MM.1S (cell line): Measurements from ENCODE around the gene ACTL6B.

ENCODE experiments used
- DNase-seq: peaks from one replicate; pipeline ENCODE4 v3.0.0-alpha.2; 2015
- H2AFZ ChIP-seq: fragments of 300-600 bp; sonication (generic); 2 replicates; pipeline ENCODE4 v1.6.0; 2016; ENCODE audit warnings: antibody characterized with exemption, low read length
- H3F3A ChIP-seq: fragments of 300-600 bp; sonication (generic); 2 replicates; pipeline ENCODE4 v1.6.1; 2016; ENCODE audit warnings: mild to moderate bottlenecking, antibody characterized with exemption, low read length, moderate library complexity, mixed read lengths; ENCODE audit not compliant: insufficient read depth
- H3K27ac ChIP-seq: fragments of 300-600 bp; sonication (generic); 2 replicates; pipeline ENCODE4 v1.5.1; 2016; ENCODE audit warnings: mild to moderate bottlenecking, low read length
- H3K27me3 ChIP-seq: fragments of 300-600 bp; sonication (generic); replicated peaks from 2 replicates; pipeline ENCODE4 v1.6.0; 2016; ENCODE audit warnings: low read length; ENCODE audit not compliant: insufficient read depth
- H3K36me3 ChIP-seq: fragments of 300-600 bp; sonication (generic); replicated peaks from 2 replicates; pipeline ENCODE4 v1.6.1; 2016; ENCODE audit warnings: mild to moderate bottlenecking, low read length, mixed read lengths; ENCODE audit not compliant: insufficient read depth
- H3K4me1 ChIP-seq: fragments of 300-600 bp; sonication (generic); 2 replicates; pipeline ENCODE4 v1.6.1; 2016; ENCODE audit warnings: low read length, mixed read lengths
- H3K4me2 ChIP-seq: fragments of 300-600 bp; sonication (generic); 2 replicates; pipeline ENCODE4 v1.6.0; 2016; ENCODE audit warnings: low read depth, low read length
- H3K4me3 ChIP-seq: fragments of 300-600 bp; sonication (generic); 2 replicates; pipeline ENCODE4 v1.5.1; 2016; ENCODE audit warnings: low read length, mixed read lengths
- H3K79me2 ChIP-seq: fragments of 300-600 bp; sonication (generic); 2 replicates; pipeline ENCODE4 v1.6.1; 2016; ENCODE audit warnings: mixed run types, low read length, mixed read lengths
- H3K9ac ChIP-seq: fragments of 300-600 bp; sonication (generic); 2 replicates; pipeline ENCODE4 v1.6.1; 2016; ENCODE audit warnings: low read length, mixed read lengths
- H3K9me2 ChIP-seq: fragments of 300-600 bp; sonication (generic); replicated peaks from 2 replicates; pipeline ENCODE4 v1.6.1; 2016; ENCODE audit warnings: mild to moderate bottlenecking, low read length, mixed read lengths; ENCODE audit not compliant: insufficient read depth
- H3K9me3 ChIP-seq: fragments of 300-600 bp; sonication (generic); replicated peaks from 2 replicates; pipeline ENCODE4 v1.6.1; 2016; ENCODE audit warnings: mild to moderate bottlenecking, low read length, mixed read lengths; ENCODE audit not compliant: insufficient read depth
- H4K20me1 ChIP-seq: fragments of 300-600 bp; sonication (generic); 2 replicates; pipeline ENCODE4 v1.6.1; 2016; ENCODE audit warnings: mild to moderate bottlenecking, low read length, moderate library complexity, mixed read lengths; ENCODE audit not compliant: insufficient read depth
- EZH2 ChIP-seq: fragments of 300-600 bp; sonication (generic); optimal IDR thresholded peaks from 2 replicates; pipeline ENCODE3; 2017; ENCODE audit warnings: low read depth, mild to moderate bottlenecking, antibody characterized with exemption, low read length, mixed read lengths
- EZH2phosphoT487 ChIP-seq: fragments of 300-600 bp; sonication (generic); IDR thresholded peaks from 2 replicates; pipeline ENCODE4 v1.6.1; 2018; ENCODE audit warnings: antibody characterized with exemption, low read length
- TF ChIP-seq, protein P1 (sequence below): fragments of 300-600 bp; sonication (generic); IDR thresholded peaks from 2 replicates; pipeline ENCODE4 v1.5.1; 2016; ENCODE audit warnings: antibody characterized with exemption, low read length, mixed read lengths

Gene ACTL6B

DNA sequence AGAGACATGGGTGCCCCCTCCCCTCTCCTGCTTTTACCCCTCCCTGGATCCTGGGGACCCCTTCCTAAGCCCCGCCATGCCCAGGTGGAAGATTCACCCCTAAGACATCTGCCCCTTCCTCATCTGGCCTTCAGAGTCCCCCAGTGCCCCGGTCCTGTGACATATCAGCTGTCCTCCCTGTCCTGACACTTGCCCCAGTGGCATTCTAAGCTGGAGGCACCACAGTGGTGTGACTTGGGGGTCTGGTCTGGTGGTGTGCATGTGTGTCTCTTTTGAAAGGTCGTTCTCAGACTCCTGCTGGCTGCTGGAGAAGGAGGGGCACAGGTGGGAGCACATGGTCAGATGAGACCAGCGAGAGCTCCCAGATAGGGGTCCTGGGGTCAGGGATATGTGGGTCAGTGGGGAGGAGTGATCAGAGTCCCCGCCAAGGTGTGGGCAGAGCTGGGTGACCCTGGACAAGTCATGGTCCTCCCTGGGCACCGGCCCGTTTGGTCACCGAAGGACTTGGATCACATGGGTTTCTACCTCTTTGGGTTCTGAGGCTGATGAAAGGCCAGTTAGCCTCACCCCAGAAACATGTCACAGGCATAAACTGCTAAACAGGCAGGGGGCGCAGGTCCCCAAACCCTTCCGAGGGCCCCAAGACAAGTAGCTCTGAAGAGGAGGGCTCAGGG is 14.3 kb downstream of the ACTL6B start:
- no peak overlapping the region for H3K27ac ChIP-seq

DNA sequence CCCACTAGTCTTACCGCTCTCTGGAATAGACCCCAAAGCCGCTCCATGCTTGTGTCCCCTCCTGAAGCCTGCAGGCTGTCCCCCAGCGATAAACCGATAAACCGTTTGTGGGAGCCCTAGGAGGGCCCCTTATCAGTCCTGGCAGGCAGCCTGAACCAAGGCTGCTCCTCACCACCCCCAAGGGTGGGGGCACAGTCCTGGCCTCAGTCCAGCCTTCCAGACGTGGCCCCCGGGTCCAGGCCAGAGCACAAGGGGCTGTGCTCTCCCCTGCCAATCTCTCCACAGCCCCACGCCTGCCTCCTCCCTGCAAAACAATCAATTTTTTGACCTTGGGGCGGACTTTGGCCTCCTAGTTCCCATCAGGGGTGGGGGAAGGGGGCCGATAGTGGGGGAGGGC is 14.8 kb downstream of the ACTL6B start, which contains the start of gene TFR2:
Gene TFR2 (minus strand): TSS at position 90 of the 397 bp plus-strand sequence. CDS start 43 bp downstream, at position 47.
- no peak for DNase-seq
- H3K79me2 ChIP-seq = no peaks in the 10 kb centered on the region
- H3K27ac ChIP-seq = no peak within 1 kb of the TSS
- H3K4me3 ChIP-seq = peak within 1 kb of the TSS; percentile 39; the same call in 1 of the 2 replicates
- no peaks in the 10 kb centered on the region for H4K20me1 ChIP-seq
- TF ChIP-seq EZH2 (no peak), EZH2phosphoT487 (no peak)
- TF ChIP-seq, protein P1, sequence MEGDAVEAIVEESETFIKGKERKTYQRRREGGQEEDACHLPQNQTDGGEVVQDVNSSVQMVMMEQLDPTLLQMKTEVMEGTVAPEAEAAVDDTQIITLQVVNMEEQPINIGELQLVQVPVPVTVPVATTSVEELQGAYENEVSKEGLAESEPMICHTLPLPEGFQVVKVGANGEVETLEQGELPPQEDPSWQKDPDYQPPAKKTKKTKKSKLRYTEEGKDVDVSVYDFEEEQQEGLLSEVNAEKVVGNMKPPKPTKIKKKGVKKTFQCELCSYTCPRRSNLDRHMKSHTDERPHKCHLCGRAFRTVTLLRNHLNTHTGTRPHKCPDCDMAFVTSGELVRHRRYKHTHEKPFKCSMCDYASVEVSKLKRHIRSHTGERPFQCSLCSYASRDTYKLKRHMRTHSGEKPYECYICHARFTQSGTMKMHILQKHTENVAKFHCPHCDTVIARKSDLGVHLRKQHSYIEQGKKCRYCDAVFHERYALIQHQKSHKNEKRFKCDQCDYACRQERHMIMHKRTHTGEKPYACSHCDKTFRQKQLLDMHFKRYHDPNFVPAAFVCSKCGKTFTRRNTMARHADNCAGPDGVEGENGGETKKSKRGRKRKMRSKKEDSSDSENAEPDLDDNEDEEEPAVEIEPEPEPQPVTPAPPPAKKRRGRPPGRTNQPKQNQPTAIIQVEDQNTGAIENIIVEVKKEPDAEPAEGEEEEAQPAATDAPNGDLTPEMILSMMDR = no peak
- no peaks in the 10 kb centered on the region for H3K9me2 ChIP-seq
- H3K4me1 ChIP-seq = no peaks in the 10 kb centered on the region
- peak within 1 kb of the TSS; percentile 55; the same call in 1 of the 2 replicates for H3K4me2 ChIP-seq
- no peak within 1 kb of the TSS for H3K9ac ChIP-seq
- H3F3A ChIP-seq = no peaks in the 10 kb centered on the region
- no peaks in the 10 kb centered on the region for H3K9me3 ChIP-seq
- H3K27me3 ChIP-seq = peaks cover 87% of the 10 kb centered on the region
- H2AFZ ChIP-seq = no peak within 1 kb of the TSS; the same call in 1 of the 2 replicates
- no peaks in the 10 kb centered on the region for H3K36me3 ChIP-seq

More for the DNA sequence above, 14.3 kb downstream of the ACTL6B start:
- DNase-seq = no peak
- Histone ChIP-seq H3K27me3 (peaks cover 87% of the 10 kb centered on the region), H3K4me1 (no peaks in the 10 kb centered on the region), H3K9me3 (no peaks in the 10 kb centered on the region), H3K4me2 (peak overlapping the region; percentile 55; the same call in 1 of the 2 replicates), H4K20me1 (no peaks in the 10 kb centered on the region), H3K9ac (no peak overlapping the region), H3K4me3 (peak overlapping the region; percentile 39; the same call in 1 of the 2 replicates), H3K79me2 (no peaks in the 10 kb centered on the region), H3K36me3 (no peaks in the 10 kb centered on the region), H3K9me2 (no peaks in the 10 kb centered on the region), H2AFZ (no peak overlapping the region; the same call in 1 of the 2 replicates), H3F3A (no peaks in the 10 kb centered on the region)
- TF ChIP-seq, protein P1 = no peak
- TF ChIP-seq EZH2phosphoT487 (no peak), EZH2 (no peak)

DNA sequence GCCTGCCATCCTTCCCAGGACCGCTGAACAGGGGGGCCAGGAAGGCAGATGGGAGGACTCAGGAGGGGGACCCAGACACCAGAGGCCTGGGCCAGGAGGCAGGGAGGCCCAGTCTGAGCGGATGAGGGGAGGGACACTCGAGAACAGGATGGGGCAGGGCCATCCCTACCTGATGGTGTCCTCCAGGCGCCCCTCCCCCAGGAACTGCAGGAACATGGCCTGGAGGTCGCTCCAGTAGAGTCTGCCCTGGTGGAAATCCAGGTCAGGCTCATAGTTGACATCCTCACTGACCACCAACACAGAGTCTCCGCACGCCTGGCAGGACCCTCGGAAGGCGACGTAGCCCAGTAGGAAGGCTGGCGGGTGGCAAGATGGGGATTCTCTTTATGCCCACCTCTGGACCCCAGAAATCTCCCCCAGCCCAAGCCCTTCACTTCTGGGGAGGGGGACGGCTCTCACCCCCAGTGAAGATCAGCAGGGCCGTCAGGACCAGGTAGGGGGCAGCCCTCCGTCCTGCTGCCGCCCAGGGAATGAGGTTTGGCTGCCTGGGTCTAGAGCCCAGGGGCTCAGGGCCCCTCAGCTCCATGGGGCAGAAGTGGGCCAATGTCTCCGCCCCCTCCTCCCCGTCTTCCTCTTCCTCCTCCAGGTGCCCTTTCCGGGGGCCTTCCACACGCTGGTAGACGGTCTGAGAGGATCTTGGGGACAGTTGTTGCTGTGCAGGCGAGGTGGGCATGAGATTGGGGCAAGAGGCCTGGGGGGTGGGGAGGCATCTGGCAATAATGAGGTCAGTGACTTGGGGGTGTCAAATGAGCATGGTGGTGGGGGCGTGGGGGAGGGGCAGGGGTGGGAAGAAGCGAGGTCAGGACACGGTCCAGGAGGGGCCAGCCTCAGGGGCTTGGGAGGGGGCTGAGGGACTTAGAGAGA is 15.5 kb downstream of the ACTL6B start:
- H3K27ac ChIP-seq = no peak overlapping the region
- H2AFZ ChIP-seq = no peak overlapping the region
- H3K4me1 ChIP-seq = no peaks in the 10 kb centered on the region
- no peaks in the 10 kb centered on the region for H3K9me3 ChIP-seq
- no peak overlapping the region for H3K4me3 ChIP-seq
- no peaks in the 10 kb centered on the region for H3F3A ChIP-seq
- no peaks in the 10 kb centered on the region for H3K36me3 ChIP-seq
- H4K20me1 ChIP-seq = no peaks in the 10 kb centered on the region
- H3K9me2 ChIP-seq = no peaks in the 10 kb centered on the region
- H3K79me2 ChIP-seq = no peaks in the 10 kb centered on the region
- TF ChIP-seq, protein P1 = no peak
- TF ChIP-seq EZH2 (no peak), EZH2phosphoT487 (no peak)
- H3K9ac ChIP-seq = no peak overlapping the region
- no peak overlapping the region for H3K4me2 ChIP-seq
- no peak for DNase-seq
- H3K27me3 ChIP-seq = peaks cover 86% of the 10 kb centered on the region
